GM20000 (cell line): Measurements from ENCODE around the gene DSP.

Experiments used
- DNase-seq: peaks from one replicate; pipeline ENCODE4 v3.0.0; 2012; ENCODE audit warnings: low spot score
- TF ChIP-seq, protein P1 (sequence below): IDR thresholded peaks from 2 replicates; pipeline ENCODE4 v1.5.1; 2012; ENCODE audit warnings: mild to moderate bottlenecking, control low read depth; ENCODE audit errors: extremely low read depth, missing control alignments

DSP gene

DNA sequence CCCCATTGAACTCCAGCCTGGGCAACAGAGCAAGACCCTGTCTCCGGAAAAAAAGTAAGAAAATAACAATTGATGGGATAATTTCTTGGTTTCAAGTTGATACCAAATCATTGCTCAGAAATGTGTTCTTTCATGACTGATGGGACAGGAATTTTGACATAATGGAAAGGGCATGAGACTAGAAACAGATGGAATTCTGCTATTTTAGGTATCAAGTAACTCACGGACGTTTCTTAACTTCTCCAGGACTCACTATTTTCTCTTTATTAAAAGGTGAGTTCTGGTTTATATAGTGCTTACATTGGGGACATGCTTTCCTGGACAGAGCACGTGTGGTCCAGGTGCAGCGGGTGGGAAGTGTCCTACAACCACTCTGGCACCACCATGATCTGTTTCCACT is 6.0 kb upstream of the DSP start:
- TF ChIP-seq, protein P1, sequence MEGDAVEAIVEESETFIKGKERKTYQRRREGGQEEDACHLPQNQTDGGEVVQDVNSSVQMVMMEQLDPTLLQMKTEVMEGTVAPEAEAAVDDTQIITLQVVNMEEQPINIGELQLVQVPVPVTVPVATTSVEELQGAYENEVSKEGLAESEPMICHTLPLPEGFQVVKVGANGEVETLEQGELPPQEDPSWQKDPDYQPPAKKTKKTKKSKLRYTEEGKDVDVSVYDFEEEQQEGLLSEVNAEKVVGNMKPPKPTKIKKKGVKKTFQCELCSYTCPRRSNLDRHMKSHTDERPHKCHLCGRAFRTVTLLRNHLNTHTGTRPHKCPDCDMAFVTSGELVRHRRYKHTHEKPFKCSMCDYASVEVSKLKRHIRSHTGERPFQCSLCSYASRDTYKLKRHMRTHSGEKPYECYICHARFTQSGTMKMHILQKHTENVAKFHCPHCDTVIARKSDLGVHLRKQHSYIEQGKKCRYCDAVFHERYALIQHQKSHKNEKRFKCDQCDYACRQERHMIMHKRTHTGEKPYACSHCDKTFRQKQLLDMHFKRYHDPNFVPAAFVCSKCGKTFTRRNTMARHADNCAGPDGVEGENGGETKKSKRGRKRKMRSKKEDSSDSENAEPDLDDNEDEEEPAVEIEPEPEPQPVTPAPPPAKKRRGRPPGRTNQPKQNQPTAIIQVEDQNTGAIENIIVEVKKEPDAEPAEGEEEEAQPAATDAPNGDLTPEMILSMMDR = no peak
- DNase-seq = no peak

DNA sequence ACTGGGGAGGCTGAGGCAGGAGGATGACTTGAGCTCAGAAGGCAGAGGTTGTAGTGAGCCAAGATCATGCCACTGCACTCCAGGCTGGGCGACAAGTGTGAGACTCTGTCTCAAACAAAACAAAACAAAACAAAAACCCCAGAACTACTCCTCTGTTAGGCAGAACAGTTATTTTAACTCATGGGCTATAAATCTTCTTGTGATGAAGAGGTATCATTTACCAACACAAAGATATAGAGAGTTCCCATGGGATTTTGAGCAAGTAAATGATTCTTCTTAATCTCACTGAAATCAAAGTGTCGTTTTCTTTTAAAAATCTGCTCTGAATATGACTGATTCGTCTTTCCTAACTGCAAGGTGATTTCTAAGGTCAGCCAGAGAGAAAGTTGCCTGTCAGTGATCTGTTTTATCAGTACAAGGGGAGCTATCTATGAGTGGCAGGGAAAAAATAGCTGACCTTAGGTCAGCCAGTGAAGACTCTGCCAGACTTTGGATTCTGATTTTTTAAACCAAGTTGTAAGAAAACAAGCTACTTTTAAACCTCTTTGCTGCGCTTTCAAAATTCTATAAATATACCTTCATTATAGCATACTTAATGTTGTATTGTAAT is 3.8 kb upstream of the DSP start:
- TF ChIP-seq, protein P1 = no peak
- no peak for DNase-seq

DNA sequence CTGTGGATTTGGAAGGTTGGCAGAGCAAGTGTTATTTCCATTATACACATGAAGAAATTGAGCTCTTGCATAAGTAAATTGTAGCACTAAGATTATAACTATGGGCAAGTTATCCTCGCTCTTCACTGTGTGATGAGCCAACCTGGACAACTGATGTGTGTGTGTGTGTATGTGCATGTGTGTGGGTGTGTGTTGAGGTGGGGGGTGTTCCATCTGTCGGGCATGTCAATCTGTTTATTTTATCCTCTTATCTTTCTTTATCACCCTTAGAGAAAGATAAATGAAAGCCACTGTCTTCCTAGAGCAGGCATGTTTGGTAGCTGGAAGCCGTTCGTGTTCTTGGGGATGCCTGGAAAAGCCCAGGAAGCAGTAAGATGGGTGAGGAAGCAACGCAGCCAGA is 3.0 kb upstream of the DSP start:
- DNase-seq = no peak
- TF ChIP-seq, protein P1 = no peak

DNA sequence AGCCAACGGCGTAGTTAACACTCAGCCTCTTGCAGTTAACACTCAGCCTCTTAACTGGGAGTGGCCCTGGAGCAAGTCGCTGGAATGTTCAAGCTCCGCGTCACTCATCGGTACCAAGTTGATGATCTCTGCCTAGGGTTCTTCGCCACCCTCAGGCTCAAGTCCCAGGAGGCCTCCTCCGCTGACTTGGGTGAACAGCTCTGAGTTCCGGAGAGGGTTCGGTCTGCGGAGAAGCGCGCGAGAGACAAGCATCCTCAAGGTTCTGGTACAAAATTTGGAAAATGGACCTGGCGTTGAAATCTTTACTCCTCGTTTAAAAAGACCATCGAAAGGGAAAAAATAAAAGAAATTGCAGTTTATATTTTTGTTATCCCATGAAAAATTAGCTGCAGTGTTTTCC is 876 bp upstream of the DSP start:
- peak; percentile 24 for DNase-seq
- TF ChIP-seq, protein P1 = no peak

DNA sequence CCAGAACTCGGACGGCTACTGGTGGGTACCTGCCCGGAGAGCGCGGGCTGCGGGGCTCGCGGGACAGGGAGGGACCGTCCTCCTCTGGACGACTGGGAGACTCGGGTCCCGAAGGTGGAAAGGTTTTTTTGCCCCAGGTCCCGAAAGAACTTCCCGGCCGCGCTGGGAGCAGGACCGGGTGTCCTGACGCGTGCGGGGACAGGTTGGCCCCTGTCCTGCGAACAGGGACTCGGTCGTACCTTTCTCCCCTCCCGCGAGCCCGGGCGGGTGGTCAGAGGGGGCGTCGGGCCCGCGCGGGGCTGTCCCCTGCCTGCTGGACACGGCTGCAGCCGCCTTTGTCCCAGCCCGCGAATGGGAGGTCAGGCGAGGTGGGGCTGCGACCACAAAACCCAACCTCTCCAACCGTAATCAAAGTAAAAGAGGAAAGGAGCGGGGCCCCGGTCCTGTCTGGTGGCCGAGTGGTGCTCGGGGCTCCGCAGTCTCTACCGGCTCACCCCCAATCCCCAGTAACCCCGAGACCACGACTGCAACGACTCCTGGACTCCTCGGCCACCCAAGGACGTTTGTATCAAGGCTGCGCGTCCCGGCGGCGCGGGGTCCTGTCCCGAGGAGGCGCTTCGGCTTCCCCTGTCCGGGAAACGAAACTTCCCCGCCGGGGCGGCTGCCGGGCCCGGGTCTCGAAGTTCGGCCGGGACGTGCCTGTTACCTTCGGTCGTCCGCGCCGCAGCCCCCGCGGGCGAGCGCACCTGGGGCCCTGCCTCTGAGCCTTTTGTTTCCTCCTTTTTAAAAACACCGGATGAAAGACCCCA is 798 bp downstream of the DSP start:
- DNase-seq = peak; percentile 47
- TF ChIP-seq, protein P1 = no peak

DNA sequence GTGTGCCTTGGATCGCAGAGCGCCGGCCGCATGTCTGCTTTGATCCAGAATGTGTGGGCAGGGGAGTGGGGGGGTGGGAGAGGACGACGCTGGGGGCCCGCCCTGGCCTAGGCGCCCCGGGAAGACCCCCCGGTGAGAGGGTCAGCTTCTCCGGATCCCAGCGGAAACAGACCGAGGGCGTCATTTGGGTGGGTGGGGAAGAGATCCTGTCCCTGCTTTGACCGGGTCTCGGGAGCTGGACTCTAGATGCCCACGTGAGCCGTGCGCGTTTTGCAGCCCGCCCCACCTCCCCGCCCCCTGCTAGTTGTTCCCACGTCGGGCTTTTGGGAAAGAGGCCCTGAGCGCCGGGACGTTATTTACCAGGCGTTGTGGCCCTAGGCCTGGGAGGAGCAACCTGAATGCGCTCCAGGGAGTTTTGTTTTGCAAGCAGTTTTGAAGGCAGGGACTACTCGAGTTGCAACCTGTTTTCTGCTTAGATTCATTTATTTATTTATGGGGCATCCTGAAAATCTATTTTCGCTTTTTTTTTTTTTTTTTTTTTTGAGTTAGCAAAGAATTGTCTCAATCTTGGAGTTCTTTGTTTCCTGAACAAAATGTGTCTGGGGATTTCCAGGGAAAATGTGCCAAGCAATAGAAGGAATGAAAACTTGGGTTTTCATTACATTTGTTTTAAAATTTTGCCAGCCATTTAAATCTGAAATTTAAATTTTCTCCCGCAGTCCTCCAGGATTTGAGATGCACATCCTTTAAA is 1.6 kb downstream of the DSP start:
- TF ChIP-seq, protein P1 = no peak
- peak; percentile 32 for DNase-seq
